ENCODE data around the gene RALGAPA2. TPM values are rescaled to one million over a fixed set of nuclear protein-coding genes. Genes with fewer than 3 reads are reported as not detected.

RALGAPA2 gene
- total RNA-seq, 1 donor from 2014 or later, result 21.8 TPM

- no peak for DNase-seq (ENCODE audit: low read depth, low spot score)
Observed at GRCh38 chr20:20472684-20473274, 239.7 kb downstream of the RALGAPA2 start.

GRCh38 chr20:20466341-20466879, 246.0 kb downstream of the RALGAPA2 start:
- no peak for DNase-seq (ENCODE audit: low read depth, low spot score)

- no peak for DNase-seq (ENCODE audit: low read depth, low spot score)
Observed at GRCh38 chr20:20465252-20465651, 247.2 kb downstream of the RALGAPA2 start.

GRCh38 chr20:20463933-20464374, 248.5 kb downstream of the RALGAPA2 start:
- DNase-seq (ENCODE audit: low read depth, low spot score), result no peak

- no peak for DNase-seq (ENCODE audit: low read depth, low spot score)
Observed at GRCh38 chr20:20462185-20462584, 250.3 kb downstream of the RALGAPA2 start.

- no peak for DNase-seq (ENCODE audit: low read depth, low spot score)
Observed at GRCh38 chr20:20461551-20461950, 250.9 kb downstream of the RALGAPA2 start.

- DNase-seq (ENCODE audit: low read depth, low spot score), result no peak
Observed at GRCh38 chr20:20459726-20460125, 252.7 kb downstream of the RALGAPA2 start.

- DNase-seq (ENCODE audit: low read depth, low spot score), result no peak
Observed at GRCh38 chr20:20457392-20458126, 254.9 kb downstream of the RALGAPA2 start.

GRCh38 chr20:20456741-20457140, 255.7 kb downstream of the RALGAPA2 start:
- no peak for DNase-seq (ENCODE audit: low read depth, low spot score)

- no peak for DNase-seq (ENCODE audit: low read depth, low spot score)
Observed at GRCh38 chr20:20455926-20456325, 256.5 kb downstream of the RALGAPA2 start.

GRCh38 chr20:20454850-20455627, 257.4 kb downstream of the RALGAPA2 start:
- no peak for DNase-seq (ENCODE audit: low read depth, low spot score)

GRCh38 chr20:20454367-20454766, 258.1 kb downstream of the RALGAPA2 start:
- DNase-seq (ENCODE audit: low read depth, low spot score), result no peak

GRCh38 chr20:20452254-20452676, 260.2 kb downstream of the RALGAPA2 start:
- DNase-seq (ENCODE audit: low read depth, low spot score), result peak; percentile 37

GRCh38 chr20:20450521-20450920, 261.9 kb downstream of the RALGAPA2 start:
- DNase-seq (ENCODE audit: low read depth, low spot score), result no peak

- no peak for DNase-seq (ENCODE audit: low read depth, low spot score)
Observed at GRCh38 chr20:20448881-20449280, 263.6 kb downstream of the RALGAPA2 start.

- no peak for DNase-seq (ENCODE audit: low read depth, low spot score)
Observed at GRCh38 chr20:20447196-20447595, 265.2 kb downstream of the RALGAPA2 start.

- DNase-seq (ENCODE audit: low read depth, low spot score), result no peak
Observed at GRCh38 chr20:20446425-20447015, 265.9 kb downstream of the RALGAPA2 start.

GRCh38 chr20:20446001-20446400, 266.4 kb downstream of the RALGAPA2 start:
- DNase-seq (ENCODE audit: low read depth, low spot score), result no peak

- DNase-seq (ENCODE audit: low read depth, low spot score), result no peak
Observed at GRCh38 chr20:20443504-20443903, 268.9 kb downstream of the RALGAPA2 start.

GRCh38 chr20:20442466-20442865, 270.0 kb downstream of the RALGAPA2 start:
- no peak for DNase-seq (ENCODE audit: low read depth, low spot score)

- no peak for DNase-seq (ENCODE audit: low read depth, low spot score)
Observed at GRCh38 chr20:20440886-20441658, 271.4 kb downstream of the RALGAPA2 start.

Measured in pulmonary artery endothelial cell (primary cell).